IPS-11a (cell line): Measurements from ENCODE around the gene C10orf105.

Experiments
- H3K4me3 ChIP-seq: one replicate; pipeline ENCODE4 v1.5.1; 2013; ENCODE audit warnings: low read depth, low read length, control low read depth

C10orf105 gene

DNA sequence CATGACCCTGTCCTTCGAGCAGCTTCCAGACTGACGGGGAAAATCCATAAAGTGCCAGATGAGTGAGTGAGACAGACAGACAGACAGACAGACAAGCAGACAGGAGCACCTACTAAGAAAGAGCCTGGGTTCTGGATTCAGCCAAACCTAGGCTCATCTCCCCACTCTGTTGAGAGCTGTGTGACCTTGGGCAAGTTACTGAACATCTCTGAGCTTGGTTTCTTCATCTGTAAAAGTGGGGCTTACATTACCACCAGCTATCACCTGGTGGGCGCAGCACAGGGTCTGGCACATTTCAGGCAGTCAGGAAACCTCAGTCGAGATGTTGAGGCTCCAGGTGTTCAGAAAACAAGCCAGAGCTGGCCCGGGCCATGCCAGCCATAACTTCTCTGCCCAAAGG, 37.6 kb downstream of the C10orf105 start:
- no peak overlapping the region for H3K4me3 ChIP-seq

- no peak overlapping the region for H3K4me3 ChIP-seq
These were observed 40.2 kb downstream of the C10orf105 start for GRCh38 chr10:71679425-71679824.

DNA sequence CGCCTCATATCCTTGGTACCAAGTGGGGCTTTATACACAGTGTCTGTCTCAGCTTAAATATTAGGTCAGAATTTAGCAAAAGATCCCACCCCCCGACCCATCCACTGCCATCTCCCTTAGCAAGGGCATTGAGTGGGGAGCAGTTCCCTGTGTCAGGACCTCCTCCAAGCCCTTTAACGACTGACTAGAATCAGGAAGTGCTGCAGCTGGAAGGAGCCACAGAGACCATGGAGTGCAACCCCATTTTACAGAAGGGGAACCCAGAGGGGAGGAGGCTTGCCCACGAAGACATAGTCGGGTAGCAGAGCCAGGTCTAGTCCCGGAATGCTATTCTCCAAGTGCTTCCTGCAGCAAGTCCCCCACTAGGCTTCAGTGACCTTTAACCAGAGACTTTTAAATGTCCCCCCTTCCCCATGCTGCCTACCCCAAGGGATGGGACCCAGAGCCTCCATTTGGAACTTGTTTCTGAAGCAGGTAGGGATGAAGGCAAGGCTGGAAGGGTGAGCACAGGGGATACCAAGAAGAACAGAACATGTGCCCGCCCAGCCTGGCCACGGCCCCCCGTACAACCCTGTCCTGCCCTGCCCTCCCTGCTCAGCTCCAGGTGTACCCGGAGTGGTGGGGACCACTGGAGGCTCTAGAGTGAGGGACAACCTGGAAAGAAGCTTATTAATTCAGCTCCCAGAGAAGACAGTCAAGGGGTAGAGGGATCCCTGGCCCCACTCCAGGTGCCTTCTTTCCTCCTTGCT, 41.3 kb downstream of the C10orf105 start:
- H3K4me3 ChIP-seq = no peak overlapping the region

- H3K4me3 ChIP-seq = no peak overlapping the region
These were observed 42.3 kb downstream of the C10orf105 start for GRCh38 chr10:71677261-71677660.

GRCh38 chr10:71675295-71675970, 44.1 kb downstream of the C10orf105 start:
- H3K4me3 ChIP-seq = no peak overlapping the region

- no peak overlapping the region for H3K4me3 ChIP-seq
These were observed 47.3 kb downstream of the C10orf105 start for GRCh38 chr10:71671994-71672946.

- no peak overlapping the region for H3K4me3 ChIP-seq
These were observed 52.2 kb downstream of the C10orf105 start for GRCh38 chr10:71667387-71667752.

DNA sequence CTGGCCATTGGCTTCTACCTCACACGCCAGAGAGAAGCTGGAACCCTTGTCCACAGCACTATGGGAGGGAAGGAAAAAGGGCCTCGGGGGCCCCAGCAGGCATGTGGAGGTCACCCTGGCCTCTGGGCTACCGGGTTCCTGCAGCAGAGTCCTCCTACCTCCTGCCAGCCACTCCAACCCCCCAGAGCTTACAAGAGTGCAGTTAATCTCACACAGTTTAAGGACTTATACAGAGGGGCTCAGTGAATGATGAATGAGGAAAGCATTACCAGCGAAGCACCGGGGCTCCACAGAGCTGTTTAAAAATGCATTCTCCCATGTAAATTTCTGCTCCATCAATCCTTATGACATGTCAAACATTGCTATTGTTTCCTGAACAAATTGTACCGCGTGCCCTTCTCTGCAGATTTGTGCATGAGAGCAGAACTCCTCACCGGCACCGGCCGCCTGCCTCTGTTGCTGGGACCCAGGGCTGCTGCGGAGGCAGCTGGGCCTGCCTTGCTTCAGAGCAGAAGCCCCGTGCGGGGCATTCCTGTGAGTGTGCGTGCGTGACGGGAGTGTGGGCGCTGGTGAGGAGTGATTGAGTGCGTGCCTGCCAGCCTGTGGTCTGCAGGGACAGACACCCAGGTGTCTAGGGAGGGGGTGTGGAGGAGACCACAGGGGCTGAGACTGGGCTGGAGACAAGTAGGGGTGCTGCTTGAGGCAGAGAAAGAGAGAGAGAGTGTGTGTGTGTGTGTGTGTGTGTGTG, 52.8 kb downstream of the C10orf105 start:
- no peak overlapping the region for H3K4me3 ChIP-seq

DNA sequence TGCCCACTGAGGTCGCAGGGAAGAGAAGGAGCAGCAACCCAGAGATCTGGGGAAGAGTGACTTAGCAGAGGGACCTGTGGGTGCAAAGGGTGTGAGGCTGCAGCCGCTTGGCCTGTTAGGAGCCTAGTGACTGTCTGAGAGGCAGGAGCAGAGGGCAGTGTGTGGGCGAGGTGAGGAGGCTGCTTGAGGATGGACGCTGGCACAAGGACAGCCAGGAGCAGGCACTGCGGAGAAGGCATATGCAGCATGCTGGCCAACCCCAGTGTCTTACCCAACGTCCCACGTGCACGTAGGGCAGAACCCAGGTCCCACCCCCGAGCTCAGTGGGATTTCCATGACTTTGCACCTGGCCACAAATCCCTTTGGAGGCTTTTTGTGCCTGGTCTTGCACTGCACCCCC, 54.1 kb downstream of the C10orf105 start:
- H3K4me3 ChIP-seq = no peak overlapping the region

DNA sequence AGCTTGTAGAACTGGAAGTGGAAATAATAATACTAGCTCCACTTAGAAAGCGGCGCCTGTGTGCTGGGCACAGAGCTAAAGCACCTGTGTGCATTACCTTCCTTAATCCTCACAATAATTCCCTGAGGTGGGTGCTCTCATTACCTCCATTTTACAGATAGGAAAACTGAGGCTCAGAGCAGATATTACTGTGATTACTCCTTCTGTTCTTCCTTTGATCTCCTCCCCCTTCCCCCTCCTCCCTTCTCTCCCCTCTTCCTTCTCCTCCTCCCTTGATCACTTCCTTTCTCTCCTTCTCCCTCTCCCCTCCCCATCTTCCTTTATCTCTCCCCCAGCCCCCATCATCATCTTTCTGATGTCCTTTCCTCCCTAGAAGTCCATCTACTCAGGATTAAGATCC, 55.0 kb downstream of the C10orf105 start:
- no peak overlapping the region for H3K4me3 ChIP-seq

GRCh38 chr10:71663311-71663710, 56.3 kb downstream of the C10orf105 start:
- H3K4me3 ChIP-seq = no peak overlapping the region

GRCh38 chr10:71661779-71662336, 57.7 kb downstream of the C10orf105 start:
- no peak overlapping the region for H3K4me3 ChIP-seq
